Activated CD4-positive, alpha-beta T cell treated with anti-CD3 and anti-CD28 coated beads, Interleukin-2, amount 10 ng/mL, durations not matched to agents 7 days and 5 days (primary cell): ENCODE measurements around the gene TSPEAR. TPM values are rescaled to one million over a fixed set of nuclear protein-coding genes. Genes with fewer than 3 reads are reported as not detected.
A peak's percentile ranks its signal among the peaks of the same experiment; 100 is the strongest.
"Not testable (repeated sequence)": the region's sequence is repeated elsewhere in the genome, so short reads cannot be mapped to it uniquely, and the experiment has no call there.

Source experiments
- CTCF ChIA-PET: fragments of 350-600 bp; sonication (Branson Sonifier 250); formaldehyde crosslinking; loops from one replicate; lab custom pipeline; 2021; ENCODE audit warnings: antibody characterized with exemption; lab: Charles Lee
- POLR2A ChIA-PET: fragments of 350-600 bp; sonication (Branson Sonifier 250); formaldehyde crosslinking; loops from one replicate; lab custom pipeline; 2021; ENCODE audit warnings: antibody characterized with exemption; lab: Charles Lee
- DNase-seq: peaks from one replicate; pipeline ENCODE4 v3.0.0-alpha.2; 2020
- H3K27ac Mint-ChIP-seq: one replicate; pipeline ENCODE4 v1.8.0; 2021; ENCODE audit warnings: mild to moderate bottlenecking, moderate library complexity, mixed read lengths
- H3K27me3 Mint-ChIP-seq: one replicate; pipeline ENCODE4 v1.8.0; 2021; ENCODE audit warnings: mixed read lengths
- H3K36me3 Mint-ChIP-seq: one replicate; pipeline ENCODE4 v1.8.0; 2021; ENCODE audit warnings: low read depth, mixed read lengths
- H3K4me1 Mint-ChIP-seq: one replicate; pipeline ENCODE4 v1.8.0; 2021; ENCODE audit warnings: mixed read lengths
- H3K4me3 Mint-ChIP-seq: one replicate; pipeline ENCODE4 v1.8.0; 2021; ENCODE audit warnings: mild to moderate bottlenecking, moderate library complexity, mixed read lengths
- H3K9me3 Mint-ChIP-seq: one replicate; pipeline ENCODE4 v1.8.0; 2021; ENCODE audit warnings: mixed read lengths
- total RNA-seq, 2 experiments: library from RNA; stranded (reverse); gene quantifications; one replicate each; pipeline ENCODE4 v1.2.3, GENCODE V29; 2021

The TSPEAR gene
- total RNA-seq, 2 experiments from 2014 or later = not detected

GRCh38 chr21:44643741-44644310 is 67.5 kb downstream of the TSPEAR start:
- no peak for DNase-seq
- Mint-ChIP-seq H3K4me1 (no peaks in the 10 kb centered on the region), H3K27ac (no peak overlapping the region), H3K27me3 (peaks cover 2% of the 10 kb centered on the region), H3K4me3 (no peak overlapping the region), H3K36me3 (peaks cover 8% of the 10 kb centered on the region), H3K9me3 (peaks cover 33% of the 10 kb centered on the region)
- POLR2A ChIA-PET = no interaction called here
- CTCF ChIA-PET = no interaction called here

GRCh38 chr21:44640761-44641160 is 70.6 kb downstream of the TSPEAR start:
- Mint-ChIP-seq H3K4me3 (no peak overlapping the region), H3K27me3 (peaks cover 2% of the 10 kb centered on the region), H3K36me3 (peaks cover 8% of the 10 kb centered on the region), H3K9me3 (peaks cover 33% of the 10 kb centered on the region), H3K4me1 (no peaks in the 10 kb centered on the region), H3K27ac (no peak overlapping the region)
- POLR2A ChIA-PET = no interaction called here
- DNase-seq = no peak
- CTCF ChIA-PET = no interaction called here

GRCh38 chr21:44639331-44639655 is 72.1 kb downstream of the TSPEAR start:
- Mint-ChIP-seq H3K4me3 (no peak overlapping the region), H3K27ac (no peak overlapping the region), H3K27me3 (peaks cover 7% of the 10 kb centered on the region), H3K4me1 (no peaks in the 10 kb centered on the region), H3K9me3 (peaks cover 28% of the 10 kb centered on the region), H3K36me3 (peaks cover 4% of the 10 kb centered on the region)
- DNase-seq = no peak
- ChIA-PET POLR2A (no interaction called here), CTCF (no interaction called here)

GRCh38 chr21:44638506-44639330 is 72.7 kb downstream of the TSPEAR start:
- H3K36me3 Mint-ChIP-seq, DNase-seq, CTCF ChIA-PET, POLR2A ChIA-PET, H3K4me3 Mint-ChIP-seq, H3K4me1 Mint-ChIP-seq, H3K27ac Mint-ChIP-seq: not testable (repeated sequence)
- H3K27me3 Mint-ChIP-seq = peaks cover 10% of the 10 kb centered on the region
- peaks cover 22% of the 10 kb centered on the region for H3K9me3 Mint-ChIP-seq

- H3K36me3 Mint-ChIP-seq, CTCF ChIA-PET, POLR2A ChIA-PET, H3K4me1 Mint-ChIP-seq, DNase-seq, H3K4me3 Mint-ChIP-seq: not testable (repeated sequence)
- Mint-ChIP-seq H3K27ac (peak overlapping the region; percentile 7), H3K9me3 (peaks cover 22% of the 10 kb centered on the region), H3K27me3 (peaks cover 14% of the 10 kb centered on the region)
Measured at GRCh38 chr21:44637851-44638348, 73.5 kb downstream of the TSPEAR start.

- DNase-seq = no peak
- Mint-ChIP-seq H3K4me3 (no peak within 1 kb of the TSS), H3K27ac (peak within 1 kb of the TSS; percentile 7), H3K36me3 (peaks cover 3% of the 10 kb centered on the region), H3K27me3 (peaks cover 13% of the 10 kb centered on the region), H3K4me1 (no peaks in the 10 kb centered on the region), H3K9me3 (peaks cover 21% of the 10 kb centered on the region)
- POLR2A ChIA-PET = no interaction called here
- CTCF ChIA-PET = no interaction called here
Measured at GRCh38 chr21:44637018-44637850, 74.1 kb downstream of the TSPEAR start, which contains the start of gene KRTAP10-10. Gene KRTAP10-10, plus strand, starts transcription at chr21:44637356. Its CDS starts 62 bp downstream, at chr21:44637418.

GRCh38 chr21:44636209-44637017 is 75.0 kb downstream of the TSPEAR start:
- H3K27me3 Mint-ChIP-seq = peaks cover 15% of the 10 kb centered on the region
- no peak overlapping the region for H3K4me3 Mint-ChIP-seq
- H3K9me3 Mint-ChIP-seq = peaks cover 23% of the 10 kb centered on the region
- DNase-seq = no peak
- no peaks in the 10 kb centered on the region for H3K4me1 Mint-ChIP-seq
- ChIA-PET POLR2A (no interaction called here), CTCF (no interaction called here)
- no peak overlapping the region for H3K27ac Mint-ChIP-seq
- H3K36me3 Mint-ChIP-seq = no peaks in the 10 kb centered on the region

- Mint-ChIP-seq H3K4me3 (no peak overlapping the region), H3K27ac (no peak overlapping the region), H3K9me3 (peaks cover 34% of the 10 kb centered on the region), H3K4me1 (peaks cover 12% of the 10 kb centered on the region), H3K36me3 (peaks cover 13% of the 10 kb centered on the region), H3K27me3 (peaks cover 15% of the 10 kb centered on the region)
- CTCF ChIA-PET = no interaction called here
- POLR2A ChIA-PET = no interaction called here
- no peak for DNase-seq
Measured at GRCh38 chr21:44632067-44632466, 79.3 kb downstream of the TSPEAR start.

GRCh38 chr21:44630440-44630839 is 80.9 kb downstream of the TSPEAR start:
- H3K27me3 Mint-ChIP-seq = peaks cover 15% of the 10 kb centered on the region
- DNase-seq = no peak
- H3K4me1 Mint-ChIP-seq = peaks cover 12% of the 10 kb centered on the region
- peaks cover 13% of the 10 kb centered on the region for H3K36me3 Mint-ChIP-seq
- ChIA-PET POLR2A (no interaction called here), CTCF (no interaction called here)
- no peak overlapping the region for H3K27ac Mint-ChIP-seq
- peaks cover 34% of the 10 kb centered on the region for H3K9me3 Mint-ChIP-seq
- H3K4me3 Mint-ChIP-seq = no peak overlapping the region

GRCh38 chr21:44628707-44629391 is 82.5 kb downstream of the TSPEAR start:
- Mint-ChIP-seq H3K4me1 (peaks cover 12% of the 10 kb centered on the region), H3K4me3 (no peak overlapping the region), H3K9me3 (peaks cover 43% of the 10 kb centered on the region), H3K27ac (no peak overlapping the region), H3K36me3 (peaks cover 19% of the 10 kb centered on the region), H3K27me3 (peaks cover 13% of the 10 kb centered on the region)
- ChIA-PET POLR2A (no interaction called here), CTCF (interaction anchor here (1.6 kb wide), 1 partner anchor 26 kb away, joined by 3 read pairs; the partner anchor contains the start of gene KRTAP12-4)
- no peak for DNase-seq

GRCh38 chr21:44627831-44628233 is 83.5 kb downstream of the TSPEAR start:
- POLR2A ChIA-PET, H3K27ac Mint-ChIP-seq, H3K4me3 Mint-ChIP-seq, DNase-seq: not testable (repeated sequence)
- H3K36me3 Mint-ChIP-seq = peaks cover 24% of the 10 kb centered on the region
- H3K27me3 Mint-ChIP-seq = peaks cover 13% of the 10 kb centered on the region
- H3K9me3 Mint-ChIP-seq = peaks cover 48% of the 10 kb centered on the region
- CTCF ChIA-PET = interaction anchor here (1.2 to 1.6 kb wide), 3 partner anchors 19 to 86 kb away, joined by 3 read pairs; partner anchors contain the start of gene KRTAP12-4
- H3K4me1 Mint-ChIP-seq = peaks cover 12% of the 10 kb centered on the region
